ENCODE results near the gene SCTR.

The SCTR gene

GRCh38 chr2:119487434-119488244 is 36.6 kb downstream of the SCTR start:
- no peak for DNase-seq (ENCODE audit: low read depth)

DNA sequence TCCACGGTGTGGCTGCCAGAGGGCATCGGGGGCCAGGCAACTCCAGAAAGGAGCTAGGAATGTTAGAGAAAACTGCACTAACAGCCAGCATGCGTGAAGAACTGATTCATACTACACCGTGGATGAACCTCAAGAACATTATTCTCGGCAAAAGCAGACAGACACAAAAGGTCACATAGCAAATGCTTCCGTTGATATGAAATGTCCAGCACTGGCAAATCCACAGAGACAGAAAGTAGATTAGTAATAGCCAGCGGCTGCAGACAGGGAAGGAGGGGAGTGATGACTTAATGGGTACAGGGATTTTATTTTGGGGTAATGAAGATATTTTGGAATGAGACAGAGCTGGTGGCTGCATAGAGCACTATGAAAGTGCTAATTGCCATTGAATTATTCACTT is 37.4 kb downstream of the SCTR start:
- DNase-seq (ENCODE audit: low read depth), result no peak

DNA sequence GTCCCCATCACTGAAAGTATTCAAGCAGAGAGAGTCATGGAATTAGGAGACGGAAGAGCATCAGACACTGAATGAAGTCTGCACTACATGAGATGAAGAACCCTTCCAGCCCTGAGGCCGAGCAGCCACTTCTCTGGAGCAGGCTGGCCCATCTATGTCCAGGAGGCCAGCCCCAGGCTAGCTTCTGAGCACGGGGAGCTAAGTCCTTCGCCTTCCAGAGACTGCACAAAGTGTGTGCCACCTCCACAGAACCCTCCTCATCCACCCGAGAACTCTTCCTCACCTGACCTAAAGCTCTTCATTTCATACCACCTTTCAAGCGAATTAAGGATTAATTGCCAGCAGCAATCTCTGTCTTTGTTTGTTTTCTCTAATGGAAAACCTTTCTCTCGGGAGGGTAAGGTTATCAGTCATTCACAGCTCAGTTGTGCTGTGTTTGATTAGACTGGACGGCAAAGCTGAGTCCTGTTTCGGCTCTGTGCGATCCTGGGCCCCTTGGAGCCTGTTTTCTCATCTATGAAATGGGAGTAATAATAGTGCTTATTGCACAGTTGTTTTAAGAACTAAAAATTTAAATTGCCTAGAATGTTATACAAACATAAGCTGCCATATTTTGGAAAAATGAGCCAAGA is 38.0 kb downstream of the SCTR start:
- DNase-seq (ENCODE audit: low read depth), result no peak

- no peak for DNase-seq (ENCODE audit: low read depth)
Measured at GRCh38 chr2:119485336-119486110, 38.8 kb downstream of the SCTR start.

- no peak for DNase-seq (ENCODE audit: low read depth)
Measured at GRCh38 chr2:119484834-119485233, 39.4 kb downstream of the SCTR start.

DNA sequence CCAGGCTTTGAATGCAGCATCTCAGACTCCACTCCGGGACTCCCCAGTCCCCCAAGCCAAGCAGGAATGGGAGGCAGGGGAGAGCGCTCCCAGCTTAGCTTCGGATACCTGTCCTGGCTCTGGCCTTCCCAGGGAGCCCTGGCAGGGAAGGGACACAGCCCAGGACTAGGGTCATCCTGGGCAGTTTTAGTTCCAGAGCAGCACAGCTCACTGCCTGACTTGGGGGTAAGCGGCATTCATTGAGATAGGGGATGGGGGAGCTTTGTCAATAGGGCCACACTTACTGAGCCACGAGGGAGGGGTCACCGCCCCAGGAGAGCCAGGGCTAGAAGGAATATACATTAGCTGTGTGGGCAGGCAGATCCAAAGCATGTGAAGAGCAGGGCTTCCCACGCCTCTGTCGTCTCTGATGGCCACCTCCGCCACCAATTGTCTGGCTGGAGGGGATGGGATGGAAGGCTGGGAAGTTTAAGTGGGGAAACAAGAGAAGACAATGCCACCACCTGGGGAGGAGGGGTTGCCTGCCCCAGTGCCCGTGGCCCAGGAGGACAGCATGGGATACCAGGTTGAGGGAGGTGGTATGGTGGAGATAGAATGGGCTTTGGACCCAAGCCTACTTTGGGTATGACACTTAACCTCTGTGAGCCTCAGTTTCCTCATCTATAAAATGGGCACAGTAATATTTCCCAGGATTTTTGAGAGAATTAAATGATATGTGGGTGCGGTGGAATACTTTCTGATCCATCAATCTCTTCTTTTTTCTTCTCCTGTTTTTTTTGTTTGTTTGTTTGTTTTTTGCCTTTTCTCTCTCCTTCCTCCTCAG is 40.2 kb downstream of the SCTR start:
- no peak for DNase-seq (ENCODE audit: low read depth)

DNA sequence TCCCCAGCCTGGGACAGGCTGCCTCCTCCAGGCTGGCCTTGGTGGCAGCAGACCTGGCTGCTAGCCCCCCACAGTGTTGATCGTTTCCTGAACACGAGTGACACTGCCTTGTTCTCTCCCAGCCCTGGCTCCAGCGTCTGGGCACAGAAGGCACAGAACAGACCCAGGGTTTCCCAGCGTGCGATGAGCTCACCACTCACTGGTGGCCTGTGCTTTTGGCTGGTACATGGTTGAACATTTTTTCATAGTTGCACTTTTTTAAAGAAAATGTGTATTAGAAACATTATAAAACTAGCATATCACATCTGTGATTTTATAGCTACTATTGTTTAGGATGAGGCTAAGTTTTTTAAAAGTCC is 40.9 kb downstream of the SCTR start:
- DNase-seq (ENCODE audit: low read depth), result no peak

GRCh38 chr2:119482481-119483394 is 41.5 kb downstream of the SCTR start:
- no peak for DNase-seq (ENCODE audit: low read depth)

- no peak for DNase-seq (ENCODE audit: low read depth)
Measured at GRCh38 chr2:119481501-119482455, 42.5 kb downstream of the SCTR start.

DNA sequence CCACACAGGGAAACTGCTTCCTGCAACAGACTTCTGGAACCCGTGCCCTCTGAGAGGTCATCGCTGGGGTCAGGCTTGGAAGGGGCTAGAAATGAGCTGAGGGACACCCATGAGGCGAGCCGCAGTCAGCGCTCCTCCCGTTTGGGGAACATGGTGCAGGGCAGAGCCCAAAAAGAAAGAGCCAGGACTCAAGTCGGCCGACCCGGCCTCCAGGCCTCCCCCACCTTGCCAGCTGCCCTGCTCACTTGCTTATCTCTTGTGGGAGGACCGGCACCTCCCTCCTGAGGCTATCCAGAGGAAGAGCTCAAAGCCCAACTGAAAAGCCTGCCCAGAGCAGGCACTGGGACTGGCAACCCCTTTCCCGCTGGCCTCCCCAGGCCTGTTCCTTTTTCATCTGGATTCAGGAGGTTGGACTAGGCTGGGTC is 43.6 kb downstream of the SCTR start:
- DNase-seq (ENCODE audit: low read depth), result no peak

- no peak for DNase-seq (ENCODE audit: low read depth)
Measured at GRCh38 chr2:119480184-119480583, 44.1 kb downstream of the SCTR start.

- DNase-seq (ENCODE audit: low read depth), result no peak
Measured at GRCh38 chr2:119478978-119479295, 45.3 kb downstream of the SCTR start.

DNA sequence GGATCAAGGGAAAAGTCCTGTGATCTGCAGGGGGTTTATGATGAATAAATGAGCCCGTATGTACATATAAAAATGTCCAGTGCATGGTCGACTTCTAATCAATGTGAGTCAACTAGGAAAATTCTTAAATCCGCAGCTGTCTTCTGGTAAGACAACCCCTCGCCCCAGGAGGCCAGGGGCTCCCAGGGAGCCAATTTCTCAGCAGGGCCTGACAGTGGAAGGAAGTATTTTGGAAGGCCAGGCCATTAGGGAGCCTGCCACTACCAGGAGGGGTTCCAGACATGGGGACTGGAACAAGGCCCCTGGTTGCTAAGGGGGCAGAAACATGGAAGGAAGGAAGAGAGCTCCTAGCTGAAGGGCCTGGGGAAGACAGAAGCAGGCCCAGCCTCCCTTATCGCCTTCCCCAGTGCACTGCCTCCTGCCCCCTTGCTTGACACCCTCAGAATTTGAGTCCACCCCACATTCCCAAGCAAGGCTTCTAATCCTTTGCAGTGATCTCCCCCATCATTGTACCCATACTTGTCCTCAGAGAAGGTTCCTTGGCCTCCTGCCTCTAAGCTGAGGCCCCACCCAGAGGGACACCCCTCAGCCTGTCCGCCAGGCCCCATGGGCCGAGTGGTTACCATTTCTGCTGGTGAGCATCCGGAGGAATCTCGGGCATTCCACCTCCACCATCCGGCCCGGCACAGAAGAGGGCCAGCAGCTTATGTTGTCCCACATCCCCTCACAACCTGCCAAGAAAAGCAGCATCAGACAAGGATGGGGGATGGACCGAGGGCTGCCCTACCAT is 45.9 kb downstream of the SCTR start:
- no peak for DNase-seq (ENCODE audit: low read depth)

GRCh38 chr2:119477113-119477505 is 47.2 kb downstream of the SCTR start:
- no peak for DNase-seq (ENCODE audit: low read depth)

DNA sequence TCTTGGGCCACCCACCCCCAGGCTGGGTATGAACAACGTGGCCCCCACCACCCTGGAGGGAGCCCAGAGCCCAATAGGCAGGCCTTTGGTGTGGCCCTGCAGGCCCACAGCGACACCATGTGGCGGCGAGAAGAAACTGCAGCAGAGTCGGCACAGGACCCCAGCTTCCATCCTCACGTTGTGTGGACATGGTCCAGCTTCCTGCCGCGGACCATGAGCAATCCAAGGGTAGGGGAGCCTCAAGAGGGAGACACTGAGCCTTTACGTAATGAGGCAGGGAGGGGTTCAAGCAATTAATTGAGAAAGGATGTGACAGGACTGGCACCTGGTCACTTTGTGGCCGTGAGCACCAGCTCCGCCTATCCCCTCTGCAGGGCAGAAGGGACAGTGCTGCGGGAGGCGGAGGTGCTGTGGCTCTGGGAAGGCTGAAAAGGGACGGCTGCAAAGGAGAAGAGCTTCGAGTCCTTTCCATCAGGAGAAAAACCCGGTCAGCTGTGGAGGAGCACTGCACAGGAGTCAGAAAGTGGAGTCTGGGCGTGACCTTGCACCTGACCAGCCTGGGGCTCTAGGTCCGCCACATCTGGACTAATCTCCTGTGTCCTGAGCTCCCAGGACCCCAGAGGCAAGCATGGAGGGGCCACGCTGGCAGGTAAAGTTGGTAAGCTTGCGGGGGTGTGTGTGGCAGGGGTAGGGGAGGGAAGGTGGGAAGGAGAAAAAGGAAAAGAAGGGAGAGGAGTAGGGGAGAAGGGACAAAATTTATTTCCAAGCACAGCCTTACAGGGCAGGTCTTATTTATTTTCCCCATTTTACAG is 47.8 kb downstream of the SCTR start:
- DNase-seq (ENCODE audit: low read depth), result no peak

- no peak for DNase-seq (ENCODE audit: low read depth)
Measured at GRCh38 chr2:119475857-119476244, 48.4 kb downstream of the SCTR start.

GRCh38 chr2:119475225-119475856 is 48.9 kb downstream of the SCTR start:
- no peak for DNase-seq (ENCODE audit: low read depth)
